DOHH2 (cell line): ENCODE measurements around the gene ALDH3A2.
"Not testable (repeated sequence)": the region's sequence is repeated elsewhere in the genome, so short reads cannot be mapped to it uniquely, and the experiment has no call there.

ENCODE experiments used
- H3F3A ChIP-seq: fragments of 200-600 bp; sonication (generic), shearing (Covaris generic); 2 replicates; pipeline ENCODE4 v1.6.0; 2016; ENCODE audit warnings: antibody characterized with exemption, mild to moderate bottlenecking; ENCODE audit not compliant: control insufficient read depth, insufficient read depth
- H3K27ac ChIP-seq: fragments of 200-600 bp; sonication (generic); 2 replicates; pipeline ENCODE4 v1.5.1; 2014; ENCODE audit warnings: low read depth, mild to moderate bottlenecking, low read length, moderate library complexity
- H3K27me3 ChIP-seq: fragments of 200-600 bp; sonication (generic); 2 replicates; pipeline ENCODE4 v1.6.1; 2014; ENCODE audit warnings: mild to moderate bottlenecking, low read length, mixed read lengths; ENCODE audit not compliant: control insufficient read depth
- H3K36me3 ChIP-seq: fragments of 200-600 bp; sonication (generic); 2 replicates; pipeline ENCODE4 v1.6.1; 2014; ENCODE audit warnings: mild to moderate bottlenecking, low read length, moderate library complexity, mixed read lengths; ENCODE audit not compliant: control insufficient read depth
- H3K4me1 ChIP-seq: fragments of 200-600 bp; sonication (generic); 2 replicates; pipeline ENCODE4 v1.6.1; 2014; ENCODE audit warnings: mild to moderate bottlenecking, low read length, mixed read lengths; ENCODE audit not compliant: control insufficient read depth
- H3K4me2 ChIP-seq: fragments of 200-600 bp; sonication (generic); 2 replicates; pipeline ENCODE4 v1.6.0; 2014; ENCODE audit warnings: mild to moderate bottlenecking, low read length, moderate library complexity
- H3K4me3 ChIP-seq: fragments of 200-600 bp; sonication (generic); 2 replicates; pipeline ENCODE4 v1.5.1; 2014; ENCODE audit warnings: mild to moderate bottlenecking, low read length, mixed read lengths
- H3K79me2 ChIP-seq: fragments of 200-600 bp; sonication (generic); 2 replicates; pipeline ENCODE4 v1.6.1; 2014; ENCODE audit warnings: mild to moderate bottlenecking, low read length, mixed read lengths; ENCODE audit not compliant: control insufficient read depth
- H3K9me2 ChIP-seq: fragments of 200-600 bp; sonication (generic); replicated peaks from 2 replicates; pipeline ENCODE4 v1.6.1; 2014; ENCODE audit warnings: mild to moderate bottlenecking, low read length, mixed read lengths; ENCODE audit not compliant: control insufficient read depth
- H3K9me3 ChIP-seq: fragments of 200-600 bp; sonication (generic); 2 replicates; pipeline ENCODE4 v1.6.1; 2014; ENCODE audit warnings: antibody characterized with exemption, low read length, mixed read lengths; ENCODE audit not compliant: control insufficient read depth, insufficient read depth
- H4K20me1 ChIP-seq: fragments of 200-600 bp; sonication (generic); 2 replicates; pipeline ENCODE4 v1.6.0; 2014; ENCODE audit warnings: low read depth, mild to moderate bottlenecking, antibody characterized with exemption, low read length, moderate library complexity; ENCODE audit not compliant: control insufficient read depth, insufficient read depth
- CTCF ChIP-seq: fragments of 200-600 bp; sonication (generic); IDR thresholded peaks from one replicate; pipeline ENCODE4 v1.5.1; 2014; ENCODE audit warnings: antibody characterized with exemption, mild to moderate bottlenecking, low read depth, low read length; ENCODE audit not compliant: poor library complexity, severe bottlenecking
- EZH2phosphoT487 ChIP-seq: fragments of 200-600 bp; sonication (generic); IDR thresholded peaks from 2 replicates; pipeline ENCODE4 v1.6.1; 2017; ENCODE audit warnings: borderline replicate concordance, mild to moderate bottlenecking, antibody characterized with exemption, low read length, moderate library complexity, mixed read lengths

Gene ALDH3A2

GRCh38 chr17:19677736-19678379 is 29.3 kb downstream of the ALDH3A2 start:
- no peaks in the 10 kb centered on the region for H3K9me2 ChIP-seq
- no peaks in the 10 kb centered on the region for H4K20me1 ChIP-seq
- H3K27me3 ChIP-seq = no peaks in the 10 kb centered on the region
- no peaks in the 10 kb centered on the region for H3K79me2 ChIP-seq
- no peak overlapping the region for H3K4me2 ChIP-seq
- H3K27ac ChIP-seq = no peak overlapping the region
- H3F3A ChIP-seq = no peaks in the 10 kb centered on the region
- H3K36me3 ChIP-seq = peaks cover 2% of the 10 kb centered on the region; the same call in 1 of the 2 replicates
- no peak for TF ChIP-seq EZH2phosphoT487
- no peak for TF ChIP-seq CTCF
- no peak overlapping the region for H3K4me3 ChIP-seq
- H3K9me3 ChIP-seq = no peaks in the 10 kb centered on the region
- no peaks in the 10 kb centered on the region for H3K4me1 ChIP-seq

- no peaks in the 10 kb centered on the region for H3K79me2 ChIP-seq
- no peaks in the 10 kb centered on the region for H3K9me2 ChIP-seq
- no peaks in the 10 kb centered on the region for H3K4me1 ChIP-seq
- H4K20me1 ChIP-seq = no peaks in the 10 kb centered on the region
- H3K4me3 ChIP-seq = no peak overlapping the region
- no peaks in the 10 kb centered on the region for H3F3A ChIP-seq
- H3K9me3 ChIP-seq = no peaks in the 10 kb centered on the region
- TF ChIP-seq EZH2phosphoT487 (no peak), CTCF (no peak)
- peaks cover 2% of the 10 kb centered on the region; the same call in 1 of the 2 replicates for H3K36me3 ChIP-seq
- H3K27me3 ChIP-seq = no peaks in the 10 kb centered on the region
- no peak overlapping the region for H3K4me2 ChIP-seq
- H3K27ac ChIP-seq = no peak overlapping the region
Observed at GRCh38 chr17:19678581-19679453, 30.3 kb downstream of the ALDH3A2 start.

- no peaks in the 10 kb centered on the region for H4K20me1 ChIP-seq
- H3K27me3 ChIP-seq = no peaks in the 10 kb centered on the region
- H3K27ac ChIP-seq = no peak overlapping the region
- H3K9me2 ChIP-seq = no peaks in the 10 kb centered on the region
- H3K4me3 ChIP-seq = no peak overlapping the region
- H3K79me2 ChIP-seq = no peaks in the 10 kb centered on the region
- TF ChIP-seq CTCF (no peak), EZH2phosphoT487 (no peak)
- no peak overlapping the region for H3K4me2 ChIP-seq
- no peaks in the 10 kb centered on the region for H3K4me1 ChIP-seq
- no peaks in the 10 kb centered on the region for H3F3A ChIP-seq
- no peaks in the 10 kb centered on the region for H3K9me3 ChIP-seq
- H3K36me3 ChIP-seq = no peaks in the 10 kb centered on the region
Observed at GRCh38 chr17:19683117-19683516, 34.6 kb downstream of the ALDH3A2 start.

- H3K9me2 ChIP-seq, H3K79me2 ChIP-seq, H3K27ac ChIP-seq, H4K20me1 ChIP-seq, H3K36me3 ChIP-seq, H3K9me3 ChIP-seq, H3F3A ChIP-seq, H3K4me1 ChIP-seq, H3K4me3 ChIP-seq, H3K27me3 ChIP-seq, H3K4me2 ChIP-seq: not testable (repeated sequence)
Observed at GRCh38 chr17:19684909-19685580, 36.5 kb downstream of the ALDH3A2 start.
